OCI-LY3 (cell line): ENCODE data around the gene LILRA5.

Experiments
- H2AFZ ChIP-seq: fragments of 200-600, 300-600 bp; shearing (Covaris generic); 2 replicates; pipeline ENCODE4 v1.6.0; 2014; ENCODE audit warnings: antibody characterized with exemption, low read depth, low read length
- H3K27ac ChIP-seq: fragments of 200-600, 300-600 bp; sonication (generic); 2 replicates; pipeline ENCODE4 v1.5.1; 2014; ENCODE audit warnings: mild to moderate bottlenecking, low read length, moderate library complexity, mixed read lengths
- H3K27me3 ChIP-seq: fragments of 200-600, 300-600 bp; sonication (generic); 2 replicates; pipeline ENCODE4 v1.6.1; 2014; ENCODE audit warnings: low read depth, low read length, mixed read lengths
- H3K36me3 ChIP-seq: fragments of 200-600, 300-600 bp; sonication (generic); replicated peaks from 2 replicates; pipeline ENCODE3; 2014; ENCODE audit warnings: low read depth, low read length, mixed read lengths
- H3K4me1 ChIP-seq: fragments of 300-600, 200-600 bp; sonication (generic); 2 replicates; pipeline ENCODE4 v1.6.1; 2014; ENCODE audit warnings: low read length, mixed read lengths
- H3K4me2 ChIP-seq: fragments of 200-600, 300-600 bp; sonication (generic); 2 replicates; pipeline ENCODE4 v1.6.1; 2014; ENCODE audit warnings: low read length, mixed read lengths
- H3K4me3 ChIP-seq: fragments of 300-600, 200-600 bp; sonication (generic); 2 replicates; pipeline ENCODE4 v1.5.1; 2014; ENCODE audit warnings: antibody characterized with exemption, mild to moderate bottlenecking, low read length, moderate library complexity
- H3K79me2 ChIP-seq: fragments of 300-600, 200-600 bp; shearing (Covaris generic); 2 replicates; pipeline ENCODE4 v1.6.1; 2014; ENCODE audit warnings: mild to moderate bottlenecking, low read length, mixed read lengths
- H3K9ac ChIP-seq: fragments of 300-600, 200-600 bp; shearing (Covaris generic); 2 replicates; pipeline ENCODE4 v1.6.0; 2014; ENCODE audit warnings: mild to moderate bottlenecking, low read length, moderate library complexity
- H3K9me3 ChIP-seq: fragments of 200-600, 300-600 bp; shearing (Covaris generic); 2 replicates; pipeline ENCODE4 v1.6.1; 2014; ENCODE audit warnings: low read length, mixed read lengths; ENCODE audit not compliant: insufficient read depth
- H4K20me1 ChIP-seq: fragments of 200-600, 300-600 bp; sonication (generic); 2 replicates; pipeline ENCODE4 v1.6.1; 2016; ENCODE audit warnings: low read length, mixed read lengths; ENCODE audit not compliant: insufficient read depth
- EZH2phosphoT487 ChIP-seq: fragments of 200-600 bp; shearing (Covaris generic); IDR thresholded peaks from 2 replicates; pipeline ENCODE4 v1.6.1; 2018; ENCODE audit warnings: antibody characterized with exemption, mixed run types, low read depth
- TF ChIP-seq, protein P1 (sequence below): fragments of 200-600, 300-600 bp; sonication (generic); IDR thresholded peaks from 2 replicates; pipeline ENCODE4 v1.5.1; 2014; ENCODE audit warnings: antibody characterized with exemption, low read length, low read depth

The LILRA5 gene

DNA sequence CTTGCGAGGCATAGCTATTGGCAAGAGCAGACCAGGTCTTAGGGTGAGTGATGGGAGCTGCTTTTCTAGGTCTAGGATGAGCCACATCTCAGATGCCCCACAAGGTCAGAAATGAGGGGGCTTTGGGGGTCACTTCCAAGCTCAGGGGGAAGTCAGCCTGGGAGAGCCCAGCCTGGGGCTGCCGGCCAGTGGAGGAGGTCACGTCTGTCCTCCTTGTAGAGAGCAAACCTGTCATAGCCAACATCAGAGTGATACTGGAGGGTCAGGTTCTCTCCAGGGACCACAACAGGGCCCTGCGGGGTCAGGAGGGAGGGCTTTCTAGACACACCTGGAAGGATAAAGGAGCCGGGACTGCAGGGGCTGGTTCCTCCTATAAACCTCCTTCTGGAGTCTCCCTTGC, 2.4 kb downstream of the LILRA5 start:
- no peak overlapping the region for H3K9ac ChIP-seq
- H4K20me1 ChIP-seq: no peaks in the 10 kb centered on the region
- H3K9me3 ChIP-seq: no peaks in the 10 kb centered on the region
- no peak overlapping the region for H3K4me3 ChIP-seq
- TF ChIP-seq, protein P1, sequence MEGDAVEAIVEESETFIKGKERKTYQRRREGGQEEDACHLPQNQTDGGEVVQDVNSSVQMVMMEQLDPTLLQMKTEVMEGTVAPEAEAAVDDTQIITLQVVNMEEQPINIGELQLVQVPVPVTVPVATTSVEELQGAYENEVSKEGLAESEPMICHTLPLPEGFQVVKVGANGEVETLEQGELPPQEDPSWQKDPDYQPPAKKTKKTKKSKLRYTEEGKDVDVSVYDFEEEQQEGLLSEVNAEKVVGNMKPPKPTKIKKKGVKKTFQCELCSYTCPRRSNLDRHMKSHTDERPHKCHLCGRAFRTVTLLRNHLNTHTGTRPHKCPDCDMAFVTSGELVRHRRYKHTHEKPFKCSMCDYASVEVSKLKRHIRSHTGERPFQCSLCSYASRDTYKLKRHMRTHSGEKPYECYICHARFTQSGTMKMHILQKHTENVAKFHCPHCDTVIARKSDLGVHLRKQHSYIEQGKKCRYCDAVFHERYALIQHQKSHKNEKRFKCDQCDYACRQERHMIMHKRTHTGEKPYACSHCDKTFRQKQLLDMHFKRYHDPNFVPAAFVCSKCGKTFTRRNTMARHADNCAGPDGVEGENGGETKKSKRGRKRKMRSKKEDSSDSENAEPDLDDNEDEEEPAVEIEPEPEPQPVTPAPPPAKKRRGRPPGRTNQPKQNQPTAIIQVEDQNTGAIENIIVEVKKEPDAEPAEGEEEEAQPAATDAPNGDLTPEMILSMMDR: no peak
- TF ChIP-seq EZH2phosphoT487: no peak
- H2AFZ ChIP-seq: no peak overlapping the region
- no peaks in the 10 kb centered on the region for H3K36me3 ChIP-seq
- no peak overlapping the region for H3K4me2 ChIP-seq
- no peaks in the 10 kb centered on the region for H3K79me2 ChIP-seq
- H3K4me1 ChIP-seq: peaks cover 12% of the 10 kb centered on the region
- H3K27ac ChIP-seq: no peak overlapping the region
- H3K27me3 ChIP-seq: peaks cover 49% of the 10 kb centered on the region

DNA sequence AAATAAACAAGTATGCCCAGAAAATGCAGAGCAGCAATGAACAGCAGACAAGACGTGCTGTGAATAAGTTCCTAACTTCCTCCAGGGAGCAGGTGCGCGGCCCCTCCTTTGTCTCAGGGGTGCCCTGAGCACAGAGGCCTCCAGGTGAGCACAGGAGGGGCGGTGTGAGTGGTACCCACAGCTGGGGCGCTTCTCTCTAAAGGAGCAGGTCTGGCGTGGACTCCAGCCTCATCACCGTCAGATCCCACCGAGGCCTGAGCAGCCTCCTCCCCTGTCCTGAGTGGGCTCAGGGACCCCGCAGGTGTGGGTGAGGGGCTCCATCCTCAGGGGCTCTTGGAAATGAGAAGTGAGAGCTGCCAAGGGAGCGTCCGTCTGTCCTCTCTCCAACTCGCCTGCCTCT, 3.2 kb downstream of the LILRA5 start:
- Histone ChIP-seq H3K9me3 (no peaks in the 10 kb centered on the region), H3K36me3 (no peaks in the 10 kb centered on the region), H3K9ac (no peak overlapping the region), H3K27ac (no peak overlapping the region), H3K4me3 (no peak overlapping the region), H3K79me2 (no peaks in the 10 kb centered on the region), H3K4me1 (peaks cover 12% of the 10 kb centered on the region), H3K27me3 (peaks cover 56% of the 10 kb centered on the region), H3K4me2 (no peak overlapping the region), H4K20me1 (no peaks in the 10 kb centered on the region), H2AFZ (no peak overlapping the region)
- no peak for TF ChIP-seq EZH2phosphoT487
- TF ChIP-seq, protein P1: no peak

DNA sequence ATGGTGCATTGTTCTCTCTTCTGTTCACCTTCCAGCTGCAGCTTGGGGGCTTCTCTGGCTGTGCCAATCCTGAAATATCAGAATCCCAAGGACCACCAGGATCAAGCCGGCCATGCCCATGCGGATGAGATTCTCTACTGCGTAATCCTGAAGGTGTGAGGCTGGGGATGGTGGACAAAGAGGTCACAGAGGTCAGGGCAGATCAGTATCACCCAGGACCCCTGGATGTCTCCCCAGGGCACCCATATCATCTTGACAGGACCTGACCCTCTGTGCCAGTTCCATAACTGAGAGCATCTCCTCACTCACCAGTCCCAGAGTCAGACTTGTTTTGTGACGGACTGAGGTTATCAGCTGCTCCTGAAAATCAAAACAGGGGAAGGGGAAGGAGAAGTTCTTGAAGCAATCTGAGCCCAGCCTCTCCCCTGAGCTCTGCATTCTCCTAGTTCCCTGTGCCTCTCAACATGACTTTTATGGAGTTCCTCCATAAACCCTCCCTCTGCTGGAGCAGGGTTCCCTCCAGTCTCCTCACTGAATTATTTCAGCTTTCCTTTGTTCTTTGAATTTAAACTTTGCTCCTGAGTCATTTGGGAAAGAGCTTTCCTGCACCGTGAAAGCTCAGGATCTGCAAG, 5.5 kb downstream of the LILRA5 start:
- Histone ChIP-seq H3K4me1 (peaks cover 7% of the 10 kb centered on the region), H3K27me3 (peaks cover 55% of the 10 kb centered on the region), H3K9me3 (no peaks in the 10 kb centered on the region), H3K36me3 (no peaks in the 10 kb centered on the region), H2AFZ (no peak overlapping the region), H3K79me2 (no peaks in the 10 kb centered on the region), H3K4me2 (no peak overlapping the region), H3K27ac (no peak overlapping the region), H4K20me1 (no peaks in the 10 kb centered on the region), H3K4me3 (no peak overlapping the region), H3K9ac (no peak overlapping the region)
- TF ChIP-seq, protein P1: no peak

DNA sequence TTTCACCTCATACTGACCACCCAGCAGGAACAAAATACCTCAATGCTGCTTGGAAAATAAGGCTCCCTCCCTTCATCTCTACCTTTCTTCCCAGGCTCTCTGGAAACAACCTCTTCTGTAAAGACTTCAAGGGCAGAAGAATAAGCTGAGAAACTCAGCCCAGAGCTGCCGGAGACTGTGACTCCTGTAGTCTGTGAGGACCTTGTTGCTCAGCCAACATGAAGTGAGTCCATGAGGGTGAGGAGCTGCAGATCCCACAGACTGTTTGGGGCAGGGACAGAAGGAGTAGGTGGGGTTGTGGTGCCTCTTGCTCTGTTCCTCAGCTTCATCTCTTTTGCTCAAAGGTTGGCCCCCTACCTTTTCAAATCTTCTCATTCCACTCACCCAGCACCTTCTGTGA, 7.8 kb downstream of the LILRA5 start:
- Histone ChIP-seq H3K4me2 (no peak overlapping the region), H3K9ac (no peak overlapping the region), H3K79me2 (no peaks in the 10 kb centered on the region), H4K20me1 (no peaks in the 10 kb centered on the region), H3K9me3 (no peaks in the 10 kb centered on the region), H3K27me3 (peaks cover 53% of the 10 kb centered on the region), H3K4me3 (no peak overlapping the region), H3K27ac (no peak overlapping the region), H3K4me1 (no peaks in the 10 kb centered on the region), H3K36me3 (no peaks in the 10 kb centered on the region), H2AFZ (no peak overlapping the region)
- no peak for TF ChIP-seq EZH2phosphoT487
- TF ChIP-seq, protein P1: no peak
